HL-60 (cell line): Measurements from ENCODE around the gene ST6GALNAC2.
"Not testable (repeated sequence)": the region's sequence is repeated elsewhere in the genome, so short reads cannot be mapped to it uniquely, and the experiment has no call there.

ENCODE experiments used
- DNase-seq, 2 experiments: peaks; one replicate each; pipeline ENCODE4 v3.0.0-alpha.2; 2010 to 2020; ENCODE audit warnings: low read depth in 1 of 2, low spot score in 1 of 2
- H3K27ac ChIP-seq: fragments of 250-450 bp; sonication (Bioruptor Pico); replicated peaks from 2 replicates; pipeline ENCODE4 v1.5.1; 2020; ENCODE audit warnings: mild to moderate bottlenecking, moderate library complexity
- H3K27me3 ChIP-seq: fragments of 250-450 bp; sonication (Bioruptor Pico); 2 replicates; pipeline ENCODE4 v1.5.1; 2021; ENCODE audit warnings: mild to moderate bottlenecking, moderate library complexity; ENCODE audit not compliant: insufficient read depth, poor library complexity, severe bottlenecking
- H3K4me3 ChIP-seq: replicated peaks from 2 replicates; pipeline ENCODE4 v1.5.1; 2011; ENCODE audit warnings: mild to moderate bottlenecking, control low read depth, low read length; ENCODE audit not compliant: insufficient read depth
- CTCF ChIP-seq: IDR thresholded peaks from one replicate; pipeline ENCODE4 v1.5.1; 2011; ENCODE audit warnings: low read length, control low read depth, inconsistent platforms; ENCODE audit not compliant: insufficient read depth
- GABPA ChIP-seq: IDR thresholded peaks from 2 replicates; pipeline ENCODE4 v1.6.1; 2012; ENCODE audit warnings: low read depth
- POLR2AphosphoS5 ChIP-seq: IDR thresholded peaks from 2 replicates; pipeline ENCODE4 v1.6.1; 2012; ENCODE audit warnings: low read depth
- REST ChIP-seq: IDR thresholded peaks from 2 replicates; pipeline ENCODE4 v1.6.1; 2012; ENCODE audit warnings: low read depth; ENCODE audit not compliant: insufficient replicate concordance
- SPI1 ChIP-seq: IDR thresholded peaks from 2 replicates; pipeline ENCODE4 v1.6.1; 2012; ENCODE audit warnings: low read depth, mild to moderate bottlenecking, borderline replicate concordance

ST6GALNAC2 gene

GRCh38 chr17:76612977-76613851 is 27.6 kb upstream of the ST6GALNAC2 start:
- Histone ChIP-seq H3K4me3 (no peak overlapping the region), H3K27ac (no peak overlapping the region)
- TF ChIP-seq POLR2AphosphoS5 (no peak), CTCF (no peak), REST (no peak), GABPA (no peak), SPI1 (no peak)

GRCh38 chr17:76612465-76612864 is 26.8 kb upstream of the ST6GALNAC2 start:
- Histone ChIP-seq H3K27ac (no peak overlapping the region), H3K27me3 (no peaks in the 10 kb centered on the region), H3K4me3 (no peak overlapping the region)
- TF ChIP-seq REST (no peak), GABPA (no peak), POLR2AphosphoS5 (no peak), CTCF (no peak), SPI1 (no peak)
- no peak for DNase-seq

More at GRCh38 chr17:76612977-76613851, 27.6 kb upstream of the ST6GALNAC2 start:
- H3K27me3 ChIP-seq = no peaks in the 10 kb centered on the region
- peak in 1 of 2 experiments; percentile 23 for DNase-seq

- no peaks in the 10 kb centered on the region for H3K27me3 ChIP-seq
- no peak for TF ChIP-seq CTCF
- no peak for TF ChIP-seq REST
- TF ChIP-seq POLR2AphosphoS5 = no peak
- TF ChIP-seq SPI1 = no peak
- no peak overlapping the region for H3K27ac ChIP-seq
- no peak for DNase-seq
- no peak overlapping the region for H3K4me3 ChIP-seq
These were observed 26.1 kb upstream of the ST6GALNAC2 start for GRCh38 chr17:76611758-76612157.

GRCh38 chr17:76611080-76611749 is 25.6 kb upstream of the ST6GALNAC2 start:
- not testable (repeated sequence) for H3K27ac ChIP-seq, H3K27me3 ChIP-seq, H3K4me3 ChIP-seq
- DNase-seq = peak in 1 of 2 experiments; percentile 26

GRCh38 chr17:76606685-76607084 is 21.0 kb upstream of the ST6GALNAC2 start:
- H3K27ac ChIP-seq, DNase-seq, H3K4me3 ChIP-seq, H3K27me3 ChIP-seq: not testable (repeated sequence)
